ENCODE data around the gene SNRNP40. TPM values are rescaled to one million over a fixed set of nuclear protein-coding genes. Genes with fewer than 3 reads are reported as not detected.

The SNRNP40 gene
- total and polyA plus RNA-seq, 7 experiments from 2014 or later, result 53.5 to 104 (median 64.4) TPM

DNA sequence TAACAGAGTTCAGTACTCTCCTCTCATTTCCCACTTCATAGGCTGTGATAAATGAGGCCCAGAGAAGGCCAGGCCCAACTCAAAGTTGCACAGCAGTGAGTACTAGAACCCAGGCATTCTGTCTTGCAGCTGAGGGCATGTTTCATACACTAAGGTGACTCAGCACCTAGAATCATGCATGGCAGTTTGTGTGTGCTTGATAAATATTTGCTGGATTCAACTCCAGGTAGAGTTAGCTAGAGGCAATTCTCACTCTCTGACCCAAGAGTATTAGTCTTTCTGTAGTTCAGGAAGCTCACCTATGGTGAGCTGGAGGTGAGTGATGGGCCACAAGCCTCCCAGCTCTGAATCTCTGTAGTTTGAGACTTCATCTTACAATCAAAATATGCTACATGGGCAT, 67.6 kb downstream of the SNRNP40 start:
- ChIA-PET CTCF (interaction anchor here (0.6 kb wide), 1 partner anchor 37 kb away, joined by 3 read pairs; no protein-coding TSS in a partner anchor), POLR2A (no interaction called here)
- no peaks in the 10 kb centered on the region for H3K9me3 ChIP-seq (ENCODE audit: control insufficient read depth in 2 of 3, low read length in 3 of 3)
- H3K36me3 ChIP-seq (ENCODE audit: control insufficient read depth in 2 of 3, insufficient read depth in 3 of 3, low read length in 3 of 3), result no peaks in the 10 kb centered on the region
- no peak overlapping the region for H3K27ac ChIP-seq (ENCODE audit: low read depth, low read length)
- DNase-seq (no peak), ATAC-seq (no peak)
- no peaks in the 10 kb centered on the region for H3K4me1 Mint-ChIP-seq
- no peaks in the 10 kb centered on the region for H3K36me3 Mint-ChIP-seq
- no peaks in the 10 kb centered on the region for H3K9me3 Mint-ChIP-seq
- no peak overlapping the region for H3K4me3 Mint-ChIP-seq
- no peaks in the 10 kb centered on the region for H3K4me1 ChIP-seq (ENCODE audit: control insufficient read depth in 2 of 2, insufficient read depth in 2 of 2, low read length in 2 of 2)
- H3K4me3 ChIP-seq (ENCODE audit: low read length), result no peak overlapping the region
- no peak overlapping the region for H3K27ac Mint-ChIP-seq
- H3K27me3 ChIP-seq (ENCODE audit: control insufficient read depth in 2 of 2, insufficient read depth in 2 of 2, low read length in 2 of 2), result no peaks in the 10 kb centered on the region
- intact Hi-C loops (cut with micrococcal nuclease), result no loop called here
- peaks cover 0 to 4% (median 0%) of the 10 kb centered on the region in 5 donors for H3K27me3 Mint-ChIP-seq

DNA sequence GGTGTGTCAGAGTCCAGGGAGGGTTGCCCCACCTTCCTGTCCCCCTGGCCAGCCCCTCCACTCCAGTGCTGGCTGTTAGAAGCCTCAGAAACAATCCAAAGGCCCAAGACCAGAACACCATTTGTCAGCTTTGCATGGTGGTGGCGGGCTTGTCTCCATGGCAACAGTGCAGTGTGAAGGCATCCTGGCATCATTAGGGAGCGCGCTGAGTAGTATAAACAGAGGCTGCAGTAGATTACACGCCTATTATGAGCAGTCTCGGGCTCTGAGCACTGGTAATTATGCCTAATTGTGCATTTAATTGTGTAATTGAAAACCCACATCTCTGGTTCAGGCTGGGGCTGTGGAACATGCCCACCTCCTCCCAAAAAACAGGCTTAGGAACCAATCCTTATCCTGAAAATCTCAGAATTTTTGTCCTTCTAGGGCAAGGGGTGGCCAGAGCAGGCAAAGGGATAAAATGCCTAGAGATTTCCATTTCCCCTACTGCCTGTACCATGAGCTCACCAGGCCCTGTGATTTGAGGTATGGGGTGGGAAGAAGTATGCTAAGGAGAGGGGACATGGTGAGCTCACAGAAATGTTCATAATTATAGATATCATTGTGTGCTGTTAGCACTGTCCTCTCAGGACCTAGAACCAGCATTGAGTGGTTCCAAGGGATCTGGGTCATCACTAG, 68.6 kb downstream of the SNRNP40 start:
- DNase-seq (no peak), ATAC-seq (no peak)
- Mint-ChIP-seq H3K4me1 (no peaks in the 10 kb centered on the region), H3K4me3 (no peak overlapping the region), H3K27me3 (peaks cover 0 to 4% (median 0%) of the 10 kb centered on the region in 5 donors), H3K27ac (no peak overlapping the region), H3K9me3 (no peaks in the 10 kb centered on the region), H3K36me3 (no peaks in the 10 kb centered on the region)
- H3K36me3 ChIP-seq (ENCODE audit: control insufficient read depth in 2 of 3, insufficient read depth in 3 of 3, low read length in 3 of 3), result no peaks in the 10 kb centered on the region
- intact Hi-C loops (cut with micrococcal nuclease), result no loop called here
- H3K9me3 ChIP-seq (ENCODE audit: control insufficient read depth in 2 of 3, low read length in 3 of 3), result no peaks in the 10 kb centered on the region
- no peak overlapping the region for H3K27ac ChIP-seq (ENCODE audit: low read depth, low read length)
- no peak overlapping the region for H3K4me3 ChIP-seq (ENCODE audit: low read length)
- ChIA-PET CTCF (no interaction called here), POLR2A (no interaction called here)
- no peaks in the 10 kb centered on the region for H3K4me1 ChIP-seq (ENCODE audit: control insufficient read depth in 2 of 2, insufficient read depth in 2 of 2, low read length in 2 of 2)
- no peaks in the 10 kb centered on the region for H3K27me3 ChIP-seq (ENCODE audit: control insufficient read depth in 2 of 2, insufficient read depth in 2 of 2, low read length in 2 of 2)

DNA sequence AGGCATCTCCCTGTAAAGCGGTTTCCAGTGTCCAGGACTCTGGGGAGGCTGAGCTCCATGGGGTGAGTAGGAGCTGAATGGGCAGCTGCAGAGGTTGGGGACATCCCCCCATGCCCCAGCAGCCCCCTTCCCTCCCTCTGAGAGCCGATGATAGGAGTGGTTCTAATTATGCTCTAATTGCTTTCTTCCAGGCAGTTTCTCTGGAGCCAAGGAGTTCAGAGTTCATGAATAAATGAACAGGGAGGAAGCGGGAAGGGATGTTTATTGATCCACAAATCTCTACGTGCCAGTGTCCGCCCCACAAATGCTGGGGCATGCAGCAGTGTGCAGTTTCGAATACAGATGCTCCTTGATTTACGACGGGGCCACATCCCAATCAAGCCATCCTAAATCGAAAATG, 72.5 kb downstream of the SNRNP40 start:
- Histone ChIP-seq H3K9me3 (ENCODE audit: control insufficient read depth in 2 of 3, low read length in 3 of 3) (no peaks in the 10 kb centered on the region), H3K4me3 (ENCODE audit: low read length) (no peak overlapping the region), H3K36me3 (ENCODE audit: control insufficient read depth in 2 of 3, insufficient read depth in 3 of 3, low read length in 3 of 3) (no peaks in the 10 kb centered on the region), H3K27ac (ENCODE audit: low read depth, low read length) (no peak overlapping the region), H3K4me1 (ENCODE audit: control insufficient read depth in 2 of 2, insufficient read depth in 2 of 2, low read length in 2 of 2) (no peaks in the 10 kb centered on the region), H3K27me3 (ENCODE audit: control insufficient read depth in 2 of 2, insufficient read depth in 2 of 2, low read length in 2 of 2) (no peaks in the 10 kb centered on the region)
- intact Hi-C loops (cut with micrococcal nuclease), result no loop called here
- DNase-seq (no peak), ATAC-seq (no peak)
- Mint-ChIP-seq H3K27ac (no peak overlapping the region), H3K9me3 (no peaks in the 10 kb centered on the region), H3K4me1 (no peaks in the 10 kb centered on the region), H3K4me3 (no peak overlapping the region), H3K36me3 (no peaks in the 10 kb centered on the region), H3K27me3 (peaks cover 0 to 4% (median 0%) of the 10 kb centered on the region in 5 donors)
- ChIA-PET POLR2A (no interaction called here), CTCF (no interaction called here)

DNA sequence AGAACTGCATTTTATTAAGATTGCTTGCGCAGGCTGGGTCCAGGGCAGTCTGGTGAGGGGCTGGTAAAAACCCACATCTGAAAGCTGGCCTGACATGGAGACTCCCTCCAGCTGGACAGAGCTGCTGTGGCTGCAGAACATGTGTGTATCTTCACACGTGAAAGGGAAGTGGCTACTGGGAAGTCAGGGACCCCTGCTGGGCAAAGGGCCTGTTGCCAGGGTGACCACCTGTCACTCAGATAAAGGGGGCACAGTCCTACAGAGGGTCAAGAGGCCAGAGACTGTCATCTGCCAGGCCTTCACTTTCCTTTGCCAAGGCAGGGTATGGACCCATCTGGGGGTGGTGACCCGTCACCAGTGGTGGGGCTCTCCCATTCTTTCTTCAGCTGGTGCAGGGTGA, 74.4 kb downstream of the SNRNP40 start:
- H3K27ac ChIP-seq (ENCODE audit: low read depth, low read length), result no peak overlapping the region
- Mint-ChIP-seq H3K27ac (no peak overlapping the region), H3K27me3 (peaks cover 0 to 4% (median 2%) of the 10 kb centered on the region in 5 donors), H3K36me3 (no peaks in the 10 kb centered on the region), H3K4me3 (no peak overlapping the region), H3K4me1 (no peaks in the 10 kb centered on the region), H3K9me3 (no peaks in the 10 kb centered on the region)
- H3K4me1 ChIP-seq (ENCODE audit: control insufficient read depth in 2 of 2, insufficient read depth in 2 of 2, low read length in 2 of 2), result no peaks in the 10 kb centered on the region
- H3K9me3 ChIP-seq (ENCODE audit: control insufficient read depth in 2 of 3, low read length in 3 of 3), result no peaks in the 10 kb centered on the region
- CTCF ChIA-PET, result interaction anchor here (0.7 to 0.9 kb wide), 2 partner anchors 8 to 20 kb away, joined by 3 read pairs; no protein-coding TSS in a partner anchor
- ATAC-seq, result no peak
- H3K27me3 ChIP-seq (ENCODE audit: control insufficient read depth in 2 of 2, insufficient read depth in 2 of 2, low read length in 2 of 2), result no peaks in the 10 kb centered on the region
- DNase-seq, result no peak
- no peak overlapping the region for H3K4me3 ChIP-seq (ENCODE audit: low read length)
- POLR2A ChIA-PET, result no interaction called here
- intact Hi-C loops (cut with micrococcal nuclease), result no loop called here
- H3K36me3 ChIP-seq (ENCODE audit: control insufficient read depth in 2 of 3, insufficient read depth in 3 of 3, low read length in 3 of 3), result no peaks in the 10 kb centered on the region

DNA sequence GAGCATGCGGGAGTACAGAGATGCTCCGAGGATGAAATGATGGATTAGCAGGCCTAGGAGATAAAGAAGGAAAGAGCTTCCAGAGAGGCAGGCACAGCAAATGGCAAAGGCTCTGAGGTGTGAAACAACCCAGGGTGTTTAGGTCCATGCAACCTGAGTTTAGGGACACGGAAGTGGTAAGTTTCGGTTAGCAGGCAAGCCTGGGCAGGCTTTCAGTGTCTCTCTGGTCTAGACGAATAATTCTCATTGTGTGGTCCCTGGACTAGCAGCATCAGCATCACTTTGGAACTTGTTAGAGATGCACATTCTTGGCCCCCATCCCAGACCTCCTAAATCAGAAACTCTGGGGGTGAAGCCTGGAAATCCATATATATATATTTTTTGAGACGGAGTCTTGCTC, 75.5 kb downstream of the SNRNP40 start:
- H3K27ac ChIP-seq (ENCODE audit: low read depth, low read length), result no peak overlapping the region
- no peaks in the 10 kb centered on the region for H3K27me3 ChIP-seq (ENCODE audit: control insufficient read depth in 2 of 2, insufficient read depth in 2 of 2, low read length in 2 of 2)
- no peaks in the 10 kb centered on the region for H3K36me3 Mint-ChIP-seq
- H3K4me3 ChIP-seq (ENCODE audit: low read length), result no peak overlapping the region
- ATAC-seq, result no peak
- intact Hi-C loops (cut with micrococcal nuclease), result no loop called here
- ChIA-PET CTCF (no interaction called here), POLR2A (no interaction called here)
- no peak overlapping the region for H3K27ac Mint-ChIP-seq
- H3K9me3 ChIP-seq (ENCODE audit: control insufficient read depth in 2 of 3, low read length in 3 of 3), result no peaks in the 10 kb centered on the region
- no peaks in the 10 kb centered on the region for H3K36me3 ChIP-seq (ENCODE audit: control insufficient read depth in 2 of 3, insufficient read depth in 3 of 3, low read length in 3 of 3)
- no peak overlapping the region for H3K4me3 Mint-ChIP-seq
- no peaks in the 10 kb centered on the region for H3K4me1 Mint-ChIP-seq
- no peaks in the 10 kb centered on the region for H3K4me1 ChIP-seq (ENCODE audit: control insufficient read depth in 2 of 2, insufficient read depth in 2 of 2, low read length in 2 of 2)
- H3K27me3 Mint-ChIP-seq, result peaks cover 0 to 4% (median 1%) of the 10 kb centered on the region in 5 donors
- no peak for DNase-seq
- no peaks in the 10 kb centered on the region for H3K9me3 Mint-ChIP-seq

DNA sequence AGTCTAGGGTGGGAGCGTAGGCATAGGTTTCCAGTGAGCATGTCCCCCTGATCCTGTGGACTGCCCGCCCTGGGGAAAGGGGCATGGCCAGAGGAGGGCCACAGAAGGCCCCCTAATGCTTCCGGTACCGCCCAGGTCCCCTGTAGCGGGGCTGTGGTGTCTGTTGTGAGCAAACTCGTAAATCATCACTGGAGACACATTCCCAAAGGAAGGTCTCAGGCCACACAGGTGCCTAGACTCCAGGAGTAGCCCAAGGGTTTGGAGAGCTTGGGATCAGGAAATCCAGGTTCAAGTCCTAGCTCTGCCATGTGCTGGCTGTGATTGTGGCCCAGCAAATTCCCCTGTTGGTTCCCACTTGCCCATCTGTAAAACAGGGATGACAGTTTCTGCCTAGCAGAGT, 77.1 kb downstream of the SNRNP40 start:
- Mint-ChIP-seq H3K4me3 (no peak overlapping the region), H3K9me3 (peaks cover 0 to under 1% (median 0%) of the 10 kb centered on the region in 11 donors), H3K27me3 (peaks cover under 1 to 9% (median 2%) of the 10 kb centered on the region in 5 donors), H3K4me1 (no peaks in the 10 kb centered on the region), H3K36me3 (no peaks in the 10 kb centered on the region), H3K27ac (no peak overlapping the region)
- no peak overlapping the region for H3K4me3 ChIP-seq (ENCODE audit: low read length)
- intact Hi-C loops (cut with micrococcal nuclease), result no loop called here
- no peaks in the 10 kb centered on the region for H3K27me3 ChIP-seq (ENCODE audit: control insufficient read depth in 2 of 2, insufficient read depth in 2 of 2, low read length in 2 of 2)
- H3K36me3 ChIP-seq (ENCODE audit: control insufficient read depth in 2 of 3, insufficient read depth in 3 of 3, low read length in 3 of 3), result no peaks in the 10 kb centered on the region
- H3K9me3 ChIP-seq (ENCODE audit: control insufficient read depth in 2 of 3, low read length in 3 of 3), result no peaks in the 10 kb centered on the region
- H3K27ac ChIP-seq (ENCODE audit: low read depth, low read length), result no peak overlapping the region
- POLR2A ChIA-PET, result no interaction called here
- H3K4me1 ChIP-seq (ENCODE audit: control insufficient read depth in 2 of 2, insufficient read depth in 2 of 2, low read length in 2 of 2), result no peaks in the 10 kb centered on the region
- no peak for ATAC-seq
- DNase-seq, result no peak
- CTCF ChIA-PET, result interaction anchor here (0.7 kb wide), 1 partner anchor 133 kb away, joined by 4 read pairs; no protein-coding TSS in a partner anchor

DNA sequence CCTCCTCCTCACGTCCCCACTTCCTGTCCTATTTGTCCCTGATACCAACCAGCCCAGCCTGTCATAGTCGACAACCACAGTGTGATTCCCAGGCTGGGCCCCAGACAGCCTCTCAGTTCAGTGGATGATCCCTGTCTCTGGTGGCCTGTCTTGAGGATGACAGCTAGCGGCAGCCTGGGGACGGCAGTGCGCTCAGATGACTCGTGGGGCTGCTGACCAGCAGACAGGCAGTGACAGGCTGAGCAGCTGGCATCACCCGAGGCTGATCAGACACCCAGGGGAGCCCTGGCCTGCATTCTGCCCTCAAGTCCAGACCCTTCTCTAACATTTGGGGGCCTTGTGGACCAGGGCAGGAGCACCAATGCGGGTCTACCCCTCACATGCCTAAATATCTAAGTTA, 77.9 kb downstream of the SNRNP40 start:
- Mint-ChIP-seq H3K36me3 (no peaks in the 10 kb centered on the region), H3K27ac (no peak overlapping the region), H3K9me3 (peaks cover 0 to 3% (median 0%) of the 10 kb centered on the region in 11 donors), H3K4me1 (no peaks in the 10 kb centered on the region), H3K27me3 (peaks cover 3 to 8% (median 8%) of the 10 kb centered on the region in 5 donors), H3K4me3 (no peak overlapping the region)
- POLR2A ChIA-PET, result no interaction called here
- H3K4me3 ChIP-seq (ENCODE audit: low read length), result no peak overlapping the region
- CTCF ChIA-PET, result no interaction called here
- no peaks in the 10 kb centered on the region for H3K9me3 ChIP-seq (ENCODE audit: control insufficient read depth in 2 of 3, low read length in 3 of 3)
- ATAC-seq (no peak), DNase-seq (no peak)
- H3K36me3 ChIP-seq (ENCODE audit: control insufficient read depth in 2 of 3, insufficient read depth in 3 of 3, low read length in 3 of 3), result no peaks in the 10 kb centered on the region
- no peaks in the 10 kb centered on the region for H3K27me3 ChIP-seq (ENCODE audit: control insufficient read depth in 2 of 2, insufficient read depth in 2 of 2, low read length in 2 of 2)
- H3K27ac ChIP-seq (ENCODE audit: low read depth, low read length), result no peak overlapping the region
- intact Hi-C loops (cut with micrococcal nuclease), result no loop called here
- no peaks in the 10 kb centered on the region for H3K4me1 ChIP-seq (ENCODE audit: control insufficient read depth in 2 of 2, insufficient read depth in 2 of 2, low read length in 2 of 2)
